ENCODE data around the gene SLC9A4. TPM values are rescaled to one million over a fixed set of nuclear protein-coding genes. Genes with fewer than 3 reads are reported as not detected.

Gene SLC9A4
- total and polyA plus RNA-seq, 2 of the 4 experiments (the other 2 are of a cell fraction), result not detected

DNA sequence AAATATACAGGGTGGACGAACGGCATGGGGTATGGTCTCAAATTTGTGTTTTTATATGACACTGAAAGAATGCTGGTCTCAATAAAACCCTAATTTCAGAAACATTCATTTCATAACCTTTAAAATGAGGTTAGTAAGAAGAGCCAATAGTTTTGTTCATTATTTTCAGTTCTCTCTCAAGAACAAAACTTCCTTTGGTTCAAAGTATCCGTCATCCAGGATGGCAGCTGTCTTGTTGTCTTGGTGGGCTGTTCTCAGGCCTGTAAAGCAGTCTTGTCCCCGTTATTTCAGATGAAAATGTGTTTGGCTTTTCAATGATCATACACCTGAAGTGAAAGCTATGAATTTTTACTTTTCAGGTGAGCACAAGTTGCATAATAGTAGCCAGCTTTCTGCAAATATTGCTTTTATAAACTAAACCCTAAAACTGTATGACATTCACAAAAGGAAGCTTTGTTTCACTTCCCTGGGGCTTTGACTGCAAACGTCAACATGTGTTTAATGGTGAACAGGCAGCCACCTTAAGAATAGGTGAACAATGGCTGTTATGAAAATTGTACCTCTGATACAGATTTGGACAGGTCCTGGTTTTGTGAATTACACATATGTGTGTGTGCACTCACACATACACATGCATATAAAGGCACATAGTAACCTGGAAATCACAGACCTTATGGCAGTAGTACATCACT, 47.4 kb upstream of the SLC9A4 start:
- intact Hi-C loops (cut with micrococcal nuclease) (no loop called here), dilution Hi-C loops (cut with HindIII; ENCODE audit: low sequenced_read_pairs, unreplicated experiment) (no loop called here), in situ Hi-C loops (cut with MboI; ENCODE audit: low sequenced_read_pairs) (no loop called here)
- Histone ChIP-seq H3K23ac (ENCODE audit: low read depth, low read length) (no peak overlapping the region), H3K14ac (replicated peaks; ENCODE audit: low read depth, low read length) (no peak overlapping the region), H3K4me1 (ENCODE audit: control insufficient read depth, insufficient read depth, low read length) (no peaks in the 10 kb centered on the region), H3K27me3 (ENCODE audit: control insufficient read depth, insufficient read depth, low read length) (peaks cover 15% of the 10 kb centered on the region), H3K9me1 (ENCODE audit: insufficient read depth, low read length) (no peaks in the 10 kb centered on the region), H3K56ac (ENCODE audit: extremely low read depth, insufficient read depth, low read length) (no peak overlapping the region), H3K79me1 (ENCODE audit: low read depth in 1 of 2, low read length in 2 of 2) (no peaks in the 10 kb centered on the region), H2BK120ac (ENCODE audit: low read depth, low read length) (no peak overlapping the region), H3K4me3 (ENCODE audit: insufficient read depth, low read depth, low read length) (no peak overlapping the region), H4K20me1 (ENCODE audit: insufficient read depth, low read length) (no peaks in the 10 kb centered on the region), H2BK15ac (ENCODE audit: low read depth, low read length) (no peak overlapping the region), H3K4ac (ENCODE audit: low read depth, low read length) (no peak overlapping the region), H4K5ac (ENCODE audit: low read depth, low read length) (no peak overlapping the region), H3K9me3 (ENCODE audit: control insufficient read depth, insufficient read depth, low read length) (no peaks in the 10 kb centered on the region), H3K27ac (ENCODE audit: insufficient read depth, low read length) (no peak overlapping the region), H3K9ac (ENCODE audit: low read depth, low read length) (no peak overlapping the region), H2AK9ac (replicated peaks; ENCODE audit: low read depth, low read length, poor library complexity) (no peak overlapping the region), H3K36me3 (ENCODE audit: control insufficient read depth, insufficient read depth, low read length) (no peaks in the 10 kb centered on the region), H2AK5ac (ENCODE audit: low read depth, low read length) (no peak overlapping the region), H4K8ac (ENCODE audit: low read depth in 2 of 2, low read length in 2 of 2) (no peak overlapping the region), H2BK5ac (ENCODE audit: low read depth, low read length, poor library complexity, severe bottlenecking) (no peak overlapping the region), H4K91ac (ENCODE audit: insufficient read depth, low read depth, low read length) (no peak overlapping the region), H2AFZ (replicated peaks; ENCODE audit: low read length, poor library complexity) (no peak overlapping the region), H2BK20ac (ENCODE audit: low read depth, low read length) (no peak overlapping the region), H3K4me2 (ENCODE audit: low read depth, low read length) (no peak overlapping the region), H3K18ac (ENCODE audit: low read depth, low read length) (no peak overlapping the region)
- DNase-seq (no peak), ATAC-seq (ENCODE audit: low read depth) (no peak)
- TF ChIP-seq ELK1 (IDR thresholded peaks at IDR 0.05; ENCODE audit: borderline replicate concordance, low read depth, low read length), result no peak
- no peak for TF ChIP-seq MAFK (IDR thresholded peaks at IDR 0.05; ENCODE audit: low read depth, low read length)
- TF ChIP-seq RCOR1 (IDR thresholded peaks at IDR 0.05; ENCODE audit: insufficient replicate concordance, low read length), result no peak
- no peak for TF ChIP-seq CEBPB (IDR thresholded peaks at IDR 0.05; ENCODE audit: low read depth, low read length)
- no peak for TF ChIP-seq SMC3 (IDR thresholded peaks at IDR 0.05; ENCODE audit: low read depth, low read length)
- no peak for TF ChIP-seq MXI1 (IDR thresholded peaks at IDR 0.05; ENCODE audit: borderline replicate concordance, low read depth, low read length)
- TF ChIP-seq FOS (IDR thresholded peaks at IDR 0.05; ENCODE audit: low read depth, low read length), result no peak
- no peak for TF ChIP-seq NFE2L2 (IDR thresholded peaks at IDR 0.05; ENCODE audit: low read depth, low read length)
- TF ChIP-seq POLR2A (IDR thresholded peaks at IDR 0.05; ENCODE audit: low read depth, low read length), result no peak
- POLR2A ChIA-PET (ENCODE audit: unreplicated experiment), result no interaction called here
- 0% methylated on average over 1 of the region's 5 CpGs; no CpG with 5 or more reads in 1 of the 2 experiments for WGBS, 2 experiments (ENCODE audit: extremely low coverage in 2 of 2, insufficient read length in 1 of 2)
- BruUV-seq (replicated peaks), result no TSS peak
- CTCF ChIA-PET, result no interaction called here
